Coronary artery (tissue), 2 donors: ENCODE results near the gene FRMD6.

Experiments used
- DNase-seq: peaks from one replicate; pipeline ENCODE4 v3.0.0-alpha.2; 2017; ENCODE audit warnings: low spot score
- H3K27ac ChIP-seq, 2 donors: fragments of 200-600 bp; sonication (generic); one replicate each; pipeline ENCODE4 v1.5.1; 2016 to 2019
- H3K4me3 ChIP-seq: fragments of 200-600 bp; sonication (generic); 2 replicates; pipeline ENCODE4 v1.5.1; 2016; ENCODE audit warnings: mild to moderate bottlenecking, moderate library complexity
- TF ChIP-seq, protein P1 (sequence below): fragments of 200-600 bp; sonication (generic); IDR thresholded peaks from one replicate; pipeline ENCODE4 v1.5.1; 2019; ENCODE audit warnings: antibody characterized with exemption

Gene FRMD6

DNA sequence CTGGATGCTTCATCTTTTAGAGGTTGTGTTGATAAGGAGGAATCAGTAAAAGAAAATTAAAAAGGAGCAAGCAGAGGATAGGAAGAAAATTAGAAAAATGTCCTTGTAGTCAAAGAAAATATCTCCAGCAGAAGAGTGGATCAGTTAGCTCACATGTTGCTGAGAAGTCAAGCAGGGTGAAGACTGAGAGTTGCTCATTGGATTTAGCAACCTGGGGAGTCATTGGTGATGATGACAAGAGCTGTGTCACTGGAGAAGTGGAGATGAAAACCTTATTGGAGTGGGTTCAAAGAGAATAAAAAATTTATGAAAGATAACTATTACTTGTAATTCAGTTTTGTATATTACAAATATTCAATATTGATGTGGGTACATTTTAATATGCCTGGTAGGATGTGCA is 9.8 kb downstream of the FRMD6 start:
- no peak overlapping the region for H3K27ac ChIP-seq
- TF ChIP-seq, protein P1, sequence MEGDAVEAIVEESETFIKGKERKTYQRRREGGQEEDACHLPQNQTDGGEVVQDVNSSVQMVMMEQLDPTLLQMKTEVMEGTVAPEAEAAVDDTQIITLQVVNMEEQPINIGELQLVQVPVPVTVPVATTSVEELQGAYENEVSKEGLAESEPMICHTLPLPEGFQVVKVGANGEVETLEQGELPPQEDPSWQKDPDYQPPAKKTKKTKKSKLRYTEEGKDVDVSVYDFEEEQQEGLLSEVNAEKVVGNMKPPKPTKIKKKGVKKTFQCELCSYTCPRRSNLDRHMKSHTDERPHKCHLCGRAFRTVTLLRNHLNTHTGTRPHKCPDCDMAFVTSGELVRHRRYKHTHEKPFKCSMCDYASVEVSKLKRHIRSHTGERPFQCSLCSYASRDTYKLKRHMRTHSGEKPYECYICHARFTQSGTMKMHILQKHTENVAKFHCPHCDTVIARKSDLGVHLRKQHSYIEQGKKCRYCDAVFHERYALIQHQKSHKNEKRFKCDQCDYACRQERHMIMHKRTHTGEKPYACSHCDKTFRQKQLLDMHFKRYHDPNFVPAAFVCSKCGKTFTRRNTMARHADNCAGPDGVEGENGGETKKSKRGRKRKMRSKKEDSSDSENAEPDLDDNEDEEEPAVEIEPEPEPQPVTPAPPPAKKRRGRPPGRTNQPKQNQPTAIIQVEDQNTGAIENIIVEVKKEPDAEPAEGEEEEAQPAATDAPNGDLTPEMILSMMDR, result no peak
- H3K4me3 ChIP-seq, result no peak overlapping the region
- DNase-seq, result no peak

DNA sequence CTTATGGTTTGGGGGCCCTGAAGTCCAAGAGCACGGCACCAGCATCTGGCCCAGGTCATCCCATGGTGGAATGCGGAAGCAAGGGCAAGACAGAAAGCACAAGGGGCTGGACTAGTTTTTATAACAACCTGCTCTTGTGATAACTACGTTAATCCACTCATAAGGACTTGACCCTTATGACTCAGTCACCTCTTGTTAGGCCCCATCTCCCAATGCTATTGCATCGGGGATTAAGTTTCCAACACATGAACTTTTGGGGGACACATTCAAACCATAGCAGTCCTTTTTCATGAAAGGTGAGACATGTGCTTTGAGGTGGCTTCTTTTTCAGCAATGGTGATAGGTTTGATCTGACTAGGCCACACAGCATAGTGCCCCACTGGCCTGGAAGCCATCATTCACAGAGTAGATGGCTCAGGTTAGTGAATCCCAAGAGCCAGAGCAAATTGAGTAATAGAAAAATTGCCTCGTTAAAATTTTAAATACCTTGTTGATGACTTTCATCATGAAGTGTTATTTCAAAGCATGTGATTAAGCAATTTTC is 12.1 kb downstream of the FRMD6 start:
- Histone ChIP-seq H3K27ac (no peak overlapping the region), H3K4me3 (no peak overlapping the region)
- no peak for DNase-seq
- TF ChIP-seq, protein P1, result no peak

DNA sequence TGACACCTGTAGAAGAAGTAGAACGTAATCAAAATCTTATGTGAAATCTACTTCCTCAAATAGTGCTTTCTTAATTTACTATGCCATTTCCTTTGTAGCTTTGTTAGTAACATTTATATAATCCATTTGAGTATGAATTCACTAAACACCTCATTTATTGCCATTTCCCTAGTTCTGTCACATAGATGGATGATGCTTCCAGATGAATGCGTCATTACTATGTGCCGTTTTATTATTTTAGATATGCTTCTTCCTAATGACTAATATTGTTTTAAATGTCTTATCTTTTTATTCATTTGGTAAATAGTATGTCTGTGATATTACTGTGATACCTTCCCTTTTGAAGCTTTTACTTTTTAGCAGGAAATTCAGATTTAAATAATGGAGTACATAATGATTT is 14.4 kb downstream of the FRMD6 start:
- TF ChIP-seq, protein P1, result no peak
- no peak for DNase-seq

DNA sequence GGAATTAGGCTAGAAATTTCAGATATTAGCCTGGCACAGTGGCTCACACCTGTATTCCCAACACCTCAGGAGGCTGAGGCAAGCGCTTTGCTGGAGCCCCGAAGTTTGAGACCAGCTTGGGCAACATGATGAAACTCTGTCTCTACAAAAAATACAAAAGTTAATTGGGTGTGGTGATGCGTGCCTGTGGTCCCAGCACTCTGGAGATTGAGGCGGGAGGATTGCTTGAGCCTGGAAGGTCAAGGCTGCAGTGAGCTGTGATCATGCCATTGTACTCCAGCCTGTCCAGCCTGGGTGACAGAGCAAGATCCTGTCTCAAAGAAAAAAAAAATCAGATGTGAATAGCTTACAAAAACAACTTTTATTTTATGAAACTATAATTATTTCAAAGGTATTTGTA is 15.1 kb downstream of the FRMD6 start:
- Histone ChIP-seq H3K4me3 (no peak overlapping the region), H3K27ac (no peak overlapping the region)
- TF ChIP-seq, protein P1, result no peak

More for the DNA sequence above, 14.4 kb downstream of the FRMD6 start:
- no peak overlapping the region for H3K4me3 ChIP-seq
- no peak overlapping the region for H3K27ac ChIP-seq

DNA sequence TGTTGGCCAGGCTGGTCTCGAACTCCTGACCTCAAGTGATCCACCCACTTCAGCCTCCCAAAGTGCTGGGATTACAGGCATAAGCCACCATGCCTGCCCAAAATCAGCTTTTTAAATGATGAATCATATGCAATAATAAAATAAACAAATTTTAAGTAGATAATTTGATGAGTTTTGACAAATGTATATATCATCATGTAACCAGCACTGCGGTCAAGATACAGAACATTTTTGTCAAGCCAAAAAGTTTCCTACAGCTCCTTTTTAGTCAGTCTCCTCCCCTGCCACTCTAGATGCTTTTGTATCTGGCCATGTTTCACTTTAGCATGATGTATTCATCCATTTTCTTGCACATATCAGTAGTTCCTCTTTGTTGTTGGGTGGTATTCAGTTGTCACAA is 17.2 kb downstream of the FRMD6 start:
- TF ChIP-seq, protein P1, result no peak
- DNase-seq, result no peak
- Histone ChIP-seq H3K4me3 (no peak overlapping the region), H3K27ac (no peak overlapping the region)

More for the DNA sequence above, 15.1 kb downstream of the FRMD6 start:
- DNase-seq, result no peak

DNA sequence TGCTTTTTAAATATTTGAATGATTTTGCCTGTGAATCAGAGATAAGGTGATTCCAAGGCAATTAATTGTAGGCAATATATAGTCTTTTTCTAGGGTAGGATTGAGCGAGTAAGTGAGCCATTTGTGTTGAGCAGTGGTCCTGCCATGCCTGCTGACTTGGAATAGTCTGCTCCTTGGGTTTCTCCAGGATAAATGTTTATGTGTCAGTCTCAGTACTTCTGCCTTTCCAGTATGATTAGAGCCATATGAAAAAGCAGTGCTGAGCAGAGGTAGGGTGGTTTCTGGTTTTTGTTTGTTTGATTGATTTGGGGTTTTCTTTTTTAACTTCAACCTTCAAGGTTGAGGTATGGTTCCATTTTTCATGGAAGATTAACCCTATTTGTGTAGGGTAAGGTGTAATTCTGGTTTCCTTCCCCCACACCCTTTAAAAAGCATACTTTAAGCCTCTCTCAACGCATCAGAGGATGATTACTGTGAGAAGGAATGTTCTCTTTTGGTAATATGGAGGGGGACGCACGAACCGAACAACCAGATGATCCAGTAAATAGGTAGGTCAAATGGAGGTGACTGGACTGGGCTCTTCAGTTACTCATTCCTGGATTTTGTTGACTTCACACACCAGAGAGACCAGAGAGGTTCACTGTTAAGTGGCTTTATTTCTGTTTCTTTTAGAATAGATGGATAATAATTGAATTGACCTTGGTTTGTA is 22.7 kb downstream of the FRMD6 start:
- Histone ChIP-seq H3K4me3 (no peak overlapping the region), H3K27ac (no peak overlapping the region)
- DNase-seq, result no peak
- TF ChIP-seq, protein P1, result no peak

DNA sequence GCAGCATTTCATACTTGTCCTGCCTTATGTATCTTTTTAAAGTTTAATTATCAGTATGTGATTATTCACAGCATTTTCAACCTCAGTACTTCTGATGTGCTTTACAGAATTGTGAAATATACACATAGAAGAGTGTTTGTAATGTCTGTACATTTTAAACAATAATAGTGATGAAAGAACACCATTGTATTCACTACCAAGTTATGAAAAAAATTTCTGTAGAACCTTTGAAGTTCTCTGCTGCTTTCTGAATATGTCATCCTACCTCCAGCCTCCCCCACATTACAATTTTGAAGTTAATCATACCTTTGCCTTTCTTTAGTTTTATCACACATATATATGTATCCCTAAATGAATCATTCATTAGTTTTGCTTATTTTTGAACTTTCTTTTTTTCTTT is 24.8 kb downstream of the FRMD6 start:
- Histone ChIP-seq H3K4me3 (no peak overlapping the region), H3K27ac (no peak overlapping the region)
- TF ChIP-seq, protein P1, result no peak
- no peak for DNase-seq
